Endothelial cell of umbilical vein (primary cell): ENCODE results near the gene DYNC2H1. TPM values are rescaled to one million over a fixed set of nuclear protein-coding genes. Genes with fewer than 3 reads are reported as not detected.
"Not testable (repeated sequence)": the region's sequence is repeated elsewhere in the genome, so short reads cannot be mapped to it uniquely, and the experiment has no call there.

Experiments
- BruUV-seq: library from RNA; stranded (reverse); fragments of 400-500 nt; replicated peaks from 2 replicates; lab custom pipeline; 2021; lab: Mats Ljungman, UMichigan
- CTCF ChIA-PET: fragments of 300-600, 350-600 bp; sonication (Branson Sonifier 250); formaldehyde crosslinking; loops from one replicate; lab custom pipeline; 2021; ENCODE audit warnings: antibody characterized with exemption, inconsistent platforms; lab: Charles Lee
- POLR2A ChIA-PET: fragments of 300-600, 350-600 bp; sonication (Branson Sonifier 250); formaldehyde crosslinking; loops from one replicate; lab custom pipeline; 2021; ENCODE audit warnings: antibody characterized with exemption, inconsistent platforms; lab: Charles Lee
- DNase-seq: peaks from one replicate; pipeline ENCODE4 v3.0.0-alpha.2; 2011; ENCODE audit warnings: low read depth, low spot score
- FAIRE-seq: peaks from 2 replicates; lab custom pipeline; 2011; peaks lifted over from hg19 to GRCh38; lab: Jason Lieb, UNC
- H2AFZ ChIP-seq: 2 replicates; pipeline ENCODE4 v1.6.0; 2012; ENCODE audit warnings: low read depth, low read length, control low read depth, inconsistent platforms
- H3K27ac ChIP-seq: 2 replicates; pipeline ENCODE4 v1.5.1; 2011; ENCODE audit warnings: low read depth, mild to moderate bottlenecking, control low read depth, low read length, moderate library complexity; ENCODE audit not compliant: insufficient read depth
- H3K27me3 ChIP-seq, 2 experiments: 2 replicates each; pipeline versions ENCODE4 v1.6.0 to v1.6.1; 2011; ENCODE audit warnings: low read length in 2 of 2, mixed read lengths in 1 of 2; ENCODE audit not compliant: control insufficient read depth in 2 of 2, insufficient read depth in 2 of 2
- H3K36me3 ChIP-seq, 2 experiments: 2 replicates in 1 of 2; 3 replicates in 1 of 2; pipeline ENCODE4 v1.5.1; 2011; ENCODE audit warnings: low read length in 2 of 2, mild to moderate bottlenecking in 1 of 2, moderate library complexity in 1 of 2; ENCODE audit not compliant: control insufficient read depth in 2 of 2, insufficient read depth in 2 of 2; ENCODE audit errors: extremely low read depth in 1 of 2
- H3K4me1 ChIP-seq: 3 replicates; pipeline ENCODE4 v1.5.1; 2011; ENCODE audit warnings: mild to moderate bottlenecking, low read length; ENCODE audit not compliant: control insufficient read depth, insufficient read depth; ENCODE audit errors: extremely low read depth
- H3K4me2 ChIP-seq: 2 replicates; pipeline ENCODE4 v1.6.1; 2011; ENCODE audit warnings: low read length, control low read depth, mixed read lengths; ENCODE audit not compliant: insufficient read depth
- H3K4me3 ChIP-seq, 3 experiments: fragments of 200-600 bp in 1 of 3; sonication (generic), shearing (Covaris generic) in 1 of 3; replicated peaks in 1 of 3; 2 replicates each; pipeline ENCODE4 v1.5.1; 2011 to 2016; ENCODE audit warnings: control low read depth in 3 of 3, low read length in 3 of 3, mild to moderate bottlenecking in 2 of 3, inconsistent platforms in 1 of 3, low read depth in 1 of 3, moderate library complexity in 1 of 3; ENCODE audit not compliant: insufficient read depth in 1 of 3
- H3K79me2 ChIP-seq: 2 replicates; pipeline ENCODE4 v1.6.0; 2012; ENCODE audit warnings: low read length, inconsistent platforms; ENCODE audit not compliant: control insufficient read depth, insufficient read depth
- H3K9ac ChIP-seq: replicated peaks from 2 replicates; pipeline ENCODE3; 2011; ENCODE audit warnings: low read length, control low read depth; ENCODE audit not compliant: insufficient read depth; ENCODE audit errors: extremely low read depth
- H3K9me1 ChIP-seq: replicated peaks from 3 replicates; pipeline ENCODE4 v1.6.0; 2011; ENCODE audit warnings: mild to moderate bottlenecking, low read length; ENCODE audit not compliant: control insufficient read depth, insufficient read depth; ENCODE audit errors: extremely low read depth
- H3K9me3 ChIP-seq: replicated peaks from 2 replicates; pipeline ENCODE4 v1.5.1; 2012; ENCODE audit warnings: low read length, inconsistent platforms; ENCODE audit not compliant: control insufficient read depth, insufficient read depth
- H4K20me1 ChIP-seq: replicated peaks from 2 replicates; pipeline ENCODE3; 2011; ENCODE audit warnings: mild to moderate bottlenecking, low read length; ENCODE audit not compliant: control insufficient read depth, insufficient read depth; ENCODE audit errors: extremely low read depth
- EZH2 ChIP-seq: IDR thresholded peaks from 2 replicates; pipeline ENCODE4 v1.6.1; 2012; ENCODE audit warnings: borderline replicate concordance, low read depth, mild to moderate bottlenecking, moderate library complexity, low read length, inconsistent platforms; ENCODE audit not compliant: severe bottlenecking
- FOS ChIP-seq: IDR thresholded peaks from 2 replicates; pipeline ENCODE4 v1.6.1; 2011; ENCODE audit warnings: mild to moderate bottlenecking, low read length, moderate library complexity, borderline replicate concordance; ENCODE audit not compliant: insufficient read depth
- GATA2 ChIP-seq: IDR thresholded peaks from 2 replicates; pipeline ENCODE4 v1.7.0; 2011; ENCODE audit warnings: low read depth, mild to moderate bottlenecking, moderate library complexity, mixed read lengths, low read length; ENCODE audit not compliant: insufficient read length, insufficient read depth
- JUN ChIP-seq: IDR thresholded peaks from 2 replicates; pipeline ENCODE4 v1.6.1; 2011; ENCODE audit warnings: borderline replicate concordance, low read depth; ENCODE audit not compliant: insufficient read length, insufficient read depth
- MYC ChIP-seq: IDR thresholded peaks from one replicate; pipeline ENCODE4 v1.6.1; 2011; ENCODE audit warnings: mild to moderate bottlenecking, low read depth, low read length
- POLR2A ChIP-seq: IDR thresholded peaks from 2 replicates; pipeline ENCODE4 v1.6.1; 2012; ENCODE audit warnings: low read depth, mild to moderate bottlenecking, control low read depth, low read length
- POLR2AphosphoS5 ChIP-seq: IDR thresholded peaks from 2 replicates; pipeline ENCODE4 v1.6.1; 2012; ENCODE audit warnings: low read depth, mild to moderate bottlenecking, control low read depth, low read length, moderate library complexity; ENCODE audit not compliant: insufficient read depth
- dilution Hi-C: fragments of 300-500 bp; cut with MboI; formaldehyde crosslinking; loops from one replicate; pipeline ENCODE4 v1.15.0; 2019; ENCODE audit warnings: low sequenced_read_pairs; ENCODE audit not compliant: extremely low pct_ligation_motif_present
- intact Hi-C: fragments of 100-400 bp; cut with micrococcal nuclease; formaldehyde crosslinking; loops from one replicate; pipeline ENCODE4 v1.10.0; 2022
- polyA plus RNA-seq, 4 experiments: library from polyadenylated mRNA; depleted of rRNA in 3 of 4; stranded (reverse) in 3 of 4; unstranded in 1 of 4; fragments of >200 nt; gene quantifications; 2 replicates each; pipeline versions ENCODE4 v1.2.1 to v1.2.3, GENCODE V29; 2011 to 2012; ENCODE audit warnings: missing spikeins in 1 of 4
- total RNA-seq: library from RNA; stranded (reverse); gene quantifications from 2 replicates; pipeline ENCODE4 v1.2.3, GENCODE V29; 2021
- TF ChIP-seq, protein P1 (sequence below): IDR thresholded peaks from 2 replicates; pipeline ENCODE4 v1.6.1; 2011; ENCODE audit not compliant: insufficient read depth, insufficient read length
- TF ChIP-seq, protein P2 (sequence below), 2 donors: IDR thresholded peaks; 1 replicate in 1 of 2; 2 replicates in 1 of 2; pipeline ENCODE4 v1.5.1; 2011; ENCODE audit warnings: low read length in 2 of 2, mild to moderate bottlenecking in 2 of 2, moderate library complexity in 2 of 2, control low read depth in 1 of 2, inconsistent platforms in 1 of 2, low read depth in 1 of 2; ENCODE audit not compliant: insufficient read depth in 1 of 2; ENCODE audit errors: extremely low read depth in 1 of 2

The DYNC2H1 gene
- total and polyA plus RNA-seq, 2 donors (not counting 3 experiments of a cell fraction or from before 2014, with no cell fraction given), result 1.9 to 4.2 TPM

GRCh38 chr11:103114836-103115235 lies 5.6 kb downstream of the DYNC2H1 start:
- Histone ChIP-seq H4K20me1 (peaks cover 2% of the 10 kb centered on the region), H3K27me3 (peaks cover 4 to 10% of the 10 kb centered on the region in 2 experiments), H3K4me3 (no peak overlapping the region), H3K9me1 (no peaks in the 10 kb centered on the region), H3K27ac (no peak overlapping the region), H3K9ac (no peak overlapping the region), H2AFZ (no peak overlapping the region), H3K79me2 (no peaks in the 10 kb centered on the region), H3K4me1 (peaks cover 9% of the 10 kb centered on the region), H3K4me2 (peak overlapping the region; percentile 4), H3K9me3 (no peaks in the 10 kb centered on the region), H3K36me3 (no peaks in the 10 kb centered on the region)
- ChIA-PET CTCF (no interaction called here), POLR2A (no interaction called here)
- FAIRE-seq (peak; percentile 33), DNase-seq (peak; percentile 35)
- intact Hi-C loops, result no loop called here
- dilution Hi-C loops, result no loop called here
- peak; percentile 23 for TF ChIP-seq JUN
- no peak for TF ChIP-seq MYC
- TF ChIP-seq POLR2AphosphoS5, result peak; percentile 30
- TF ChIP-seq FOS, result peak; percentile 30
- TF ChIP-seq GATA2, result no peak
- TF ChIP-seq POLR2A, result no peak
- BruUV-seq, result no TSS peak

- H3K79me2 ChIP-seq, result no peaks in the 10 kb centered on the region
- no peak for FAIRE-seq
- ChIA-PET POLR2A (no interaction called here), CTCF (no interaction called here)
- H3K4me2 ChIP-seq, result no peak overlapping the region
- H3K4me3 ChIP-seq, result no peak overlapping the region
- BruUV-seq, result no TSS peak
- no peak for TF ChIP-seq GATA2
- TF ChIP-seq JUN, result no peak
- no peak for TF ChIP-seq FOS
- TF ChIP-seq MYC, result no peak
- no peak for TF ChIP-seq POLR2AphosphoS5
- TF ChIP-seq EZH2, result no peak
- no peak for TF ChIP-seq POLR2A
- TF ChIP-seq, protein P1, sequence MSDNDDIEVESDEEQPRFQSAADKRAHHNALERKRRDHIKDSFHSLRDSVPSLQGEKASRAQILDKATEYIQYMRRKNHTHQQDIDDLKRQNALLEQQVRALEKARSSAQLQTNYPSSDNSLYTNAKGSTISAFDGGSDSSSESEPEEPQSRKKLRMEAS, result no peak
- TF ChIP-seq, protein P2, sequence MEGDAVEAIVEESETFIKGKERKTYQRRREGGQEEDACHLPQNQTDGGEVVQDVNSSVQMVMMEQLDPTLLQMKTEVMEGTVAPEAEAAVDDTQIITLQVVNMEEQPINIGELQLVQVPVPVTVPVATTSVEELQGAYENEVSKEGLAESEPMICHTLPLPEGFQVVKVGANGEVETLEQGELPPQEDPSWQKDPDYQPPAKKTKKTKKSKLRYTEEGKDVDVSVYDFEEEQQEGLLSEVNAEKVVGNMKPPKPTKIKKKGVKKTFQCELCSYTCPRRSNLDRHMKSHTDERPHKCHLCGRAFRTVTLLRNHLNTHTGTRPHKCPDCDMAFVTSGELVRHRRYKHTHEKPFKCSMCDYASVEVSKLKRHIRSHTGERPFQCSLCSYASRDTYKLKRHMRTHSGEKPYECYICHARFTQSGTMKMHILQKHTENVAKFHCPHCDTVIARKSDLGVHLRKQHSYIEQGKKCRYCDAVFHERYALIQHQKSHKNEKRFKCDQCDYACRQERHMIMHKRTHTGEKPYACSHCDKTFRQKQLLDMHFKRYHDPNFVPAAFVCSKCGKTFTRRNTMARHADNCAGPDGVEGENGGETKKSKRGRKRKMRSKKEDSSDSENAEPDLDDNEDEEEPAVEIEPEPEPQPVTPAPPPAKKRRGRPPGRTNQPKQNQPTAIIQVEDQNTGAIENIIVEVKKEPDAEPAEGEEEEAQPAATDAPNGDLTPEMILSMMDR (IDR thresholded peaks at IDR 0.05; ENCODE audit: extremely low read depth in 1 of 2, insufficient read depth in 1 of 2, low read depth in 1 of 2, low read length in 2 of 2), result no peak
- no peak overlapping the region for H3K27ac ChIP-seq
- DNase-seq, result no peak
- dilution Hi-C loops, result no loop called here
- intact Hi-C loops, result no loop called here
- H3K9me1 ChIP-seq, result no peaks in the 10 kb centered on the region
- no peaks in the 10 kb centered on the region for H3K4me1 ChIP-seq
- no peak overlapping the region for H3K9ac ChIP-seq
- H3K9me3 ChIP-seq, result no peaks in the 10 kb centered on the region
- no peaks in the 10 kb centered on the region for H4K20me1 ChIP-seq
- no peak overlapping the region for H2AFZ ChIP-seq
- H3K27me3 ChIP-seq, result no peaks in the 10 kb centered on the region
- no peaks in the 10 kb centered on the region for H3K36me3 ChIP-seq
Measured at GRCh38 chr11:103125462-103125861, 16.2 kb downstream of the DYNC2H1 start.

- H3K9me3 ChIP-seq, H3K36me3 ChIP-seq, H3K9ac ChIP-seq, BruUV-seq, H3K79me2 ChIP-seq, dilution Hi-C loops, FAIRE-seq, H2AFZ ChIP-seq, H3K27me3 ChIP-seq, DNase-seq, H3K4me3 ChIP-seq, H3K9me1 ChIP-seq, intact Hi-C loops, H4K20me1 ChIP-seq, H3K27ac ChIP-seq, H3K4me2 ChIP-seq, POLR2A ChIA-PET, CTCF ChIA-PET, H3K4me1 ChIP-seq: not testable (repeated sequence)
Measured at GRCh38 chr11:103141986-103142385, 32.8 kb downstream of the DYNC2H1 start.
